Parathyroid adenoma (tissue), 2 donors: ENCODE results near the gene HTR7.
A peak's percentile ranks its signal among the peaks of the same experiment; 100 is the strongest.

Experiments
- H2AFZ ChIP-seq: fragments of 300-600 bp; sonication (generic); one replicate; pipeline ENCODE4 v1.7.0; 2017; ENCODE audit warnings: antibody characterized with exemption, mild to moderate bottlenecking
- H3K27ac ChIP-seq: fragments of 300-600 bp; sonication (generic); one replicate; pipeline ENCODE4 v1.7.0; 2017
- H3K27me3 ChIP-seq: fragments of 300-600 bp; sonication (generic); one replicate; pipeline ENCODE4 v1.7.0; 2017; ENCODE audit warnings: low read length; ENCODE audit not compliant: control insufficient read depth, insufficient read depth
- H3K36me3 ChIP-seq: fragments of 300-600 bp; sonication (generic); one replicate; pipeline ENCODE4 v1.7.0; 2017; ENCODE audit warnings: low read length; ENCODE audit not compliant: control insufficient read depth, insufficient read depth
- H3K4me1 ChIP-seq: fragments of 300-600 bp; sonication (generic); one replicate; pipeline ENCODE4 v1.7.0; 2017; ENCODE audit warnings: control low read depth
- H3K4me2 ChIP-seq: fragments of 300-600 bp; sonication (generic); one replicate; pipeline ENCODE4 v1.7.0; 2017; ENCODE audit warnings: low read length
- H3K4me3 ChIP-seq: fragments of 300-600 bp; sonication (generic); one replicate; pipeline ENCODE4 v1.7.0; 2017; ENCODE audit warnings: low read depth, low read length
- H3K79me2 ChIP-seq: fragments of 300-600 bp; sonication (generic); one replicate; pipeline ENCODE4 v1.7.0; 2017; ENCODE audit warnings: control low read depth
- H3K9ac ChIP-seq: fragments of 300-600 bp; sonication (generic); one replicate; pipeline ENCODE4 v1.7.0; 2017; ENCODE audit warnings: mild to moderate bottlenecking
- H3K9me3 ChIP-seq: fragments of 300-600 bp; sonication (generic); one replicate; pipeline ENCODE4 v1.7.0; 2017; ENCODE audit warnings: low read length; ENCODE audit not compliant: control insufficient read depth
- TF ChIP-seq, protein P1 (sequence below): fragments of 300-600 bp; sonication (generic); IDR thresholded peaks from one replicate; pipeline ENCODE4 v1.7.0; 2017; ENCODE audit warnings: antibody characterized with exemption, mild to moderate bottlenecking
- donor health status: primary hyperparathyroidism.

Gene HTR7

DNA sequence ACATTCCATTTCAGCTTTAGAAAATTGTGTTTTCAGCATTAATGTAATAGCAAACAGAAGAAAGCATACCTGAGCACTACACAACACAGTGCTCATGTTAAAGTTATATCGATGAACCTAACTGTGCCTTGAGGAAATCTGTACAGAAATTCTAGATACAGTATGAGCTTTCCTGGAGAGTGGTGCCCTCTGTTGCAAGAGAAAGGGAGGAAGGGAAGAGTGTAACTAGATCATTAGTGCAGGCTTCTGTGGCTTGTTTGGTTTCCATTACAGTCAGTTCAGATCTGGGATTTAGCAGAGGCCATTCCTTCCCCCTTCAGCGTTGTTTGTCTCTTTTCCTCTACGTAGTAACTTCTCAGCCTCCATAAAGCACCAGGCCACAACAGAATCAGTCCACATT is 139.7 kb downstream of the HTR7 start:
- Histone ChIP-seq H3K4me1 (peaks cover 6% of the 10 kb centered on the region), H3K27me3 (no peaks in the 10 kb centered on the region), H2AFZ (peak overlapping the region; percentile 71), H3K9ac (no peak overlapping the region), H3K4me3 (no peak overlapping the region), H3K36me3 (no peaks in the 10 kb centered on the region), H3K9me3 (no peaks in the 10 kb centered on the region), H3K4me2 (no peak overlapping the region), H3K79me2 (no peaks in the 10 kb centered on the region), H3K27ac (no peak overlapping the region)
- TF ChIP-seq, protein P1, sequence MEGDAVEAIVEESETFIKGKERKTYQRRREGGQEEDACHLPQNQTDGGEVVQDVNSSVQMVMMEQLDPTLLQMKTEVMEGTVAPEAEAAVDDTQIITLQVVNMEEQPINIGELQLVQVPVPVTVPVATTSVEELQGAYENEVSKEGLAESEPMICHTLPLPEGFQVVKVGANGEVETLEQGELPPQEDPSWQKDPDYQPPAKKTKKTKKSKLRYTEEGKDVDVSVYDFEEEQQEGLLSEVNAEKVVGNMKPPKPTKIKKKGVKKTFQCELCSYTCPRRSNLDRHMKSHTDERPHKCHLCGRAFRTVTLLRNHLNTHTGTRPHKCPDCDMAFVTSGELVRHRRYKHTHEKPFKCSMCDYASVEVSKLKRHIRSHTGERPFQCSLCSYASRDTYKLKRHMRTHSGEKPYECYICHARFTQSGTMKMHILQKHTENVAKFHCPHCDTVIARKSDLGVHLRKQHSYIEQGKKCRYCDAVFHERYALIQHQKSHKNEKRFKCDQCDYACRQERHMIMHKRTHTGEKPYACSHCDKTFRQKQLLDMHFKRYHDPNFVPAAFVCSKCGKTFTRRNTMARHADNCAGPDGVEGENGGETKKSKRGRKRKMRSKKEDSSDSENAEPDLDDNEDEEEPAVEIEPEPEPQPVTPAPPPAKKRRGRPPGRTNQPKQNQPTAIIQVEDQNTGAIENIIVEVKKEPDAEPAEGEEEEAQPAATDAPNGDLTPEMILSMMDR = peak; percentile 47

DNA sequence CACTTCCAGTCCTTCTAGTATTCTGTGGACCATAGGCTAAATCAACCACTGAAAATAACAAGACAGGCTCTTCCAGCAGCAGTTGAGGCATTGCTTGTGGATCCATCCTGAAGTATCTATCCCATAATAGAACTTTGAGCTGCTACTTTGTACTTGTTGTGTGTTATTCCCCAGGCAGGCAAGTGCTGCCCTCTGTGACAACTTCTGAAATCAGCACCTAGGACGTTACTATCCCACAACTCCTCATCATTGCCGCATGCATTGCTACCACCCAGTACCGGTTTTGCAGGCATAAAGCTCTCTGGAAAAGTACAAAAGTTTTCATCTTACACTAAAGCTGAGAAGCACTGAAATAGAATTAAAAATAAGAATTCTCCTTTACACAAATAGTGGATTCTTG is 145.3 kb downstream of the HTR7 start:
- no peaks in the 10 kb centered on the region for H3K27me3 ChIP-seq
- H3K36me3 ChIP-seq = no peaks in the 10 kb centered on the region
- TF ChIP-seq, protein P1 = no peak
- no peaks in the 10 kb centered on the region for H3K9me3 ChIP-seq
- peaks cover 2% of the 10 kb centered on the region for H3K4me1 ChIP-seq
- no peak overlapping the region for H3K4me3 ChIP-seq
- H3K79me2 ChIP-seq = no peaks in the 10 kb centered on the region
- H3K9ac ChIP-seq = no peak overlapping the region
- H3K27ac ChIP-seq = no peak overlapping the region
- H3K4me2 ChIP-seq = no peak overlapping the region
- H2AFZ ChIP-seq = peak overlapping the region; percentile 38

DNA sequence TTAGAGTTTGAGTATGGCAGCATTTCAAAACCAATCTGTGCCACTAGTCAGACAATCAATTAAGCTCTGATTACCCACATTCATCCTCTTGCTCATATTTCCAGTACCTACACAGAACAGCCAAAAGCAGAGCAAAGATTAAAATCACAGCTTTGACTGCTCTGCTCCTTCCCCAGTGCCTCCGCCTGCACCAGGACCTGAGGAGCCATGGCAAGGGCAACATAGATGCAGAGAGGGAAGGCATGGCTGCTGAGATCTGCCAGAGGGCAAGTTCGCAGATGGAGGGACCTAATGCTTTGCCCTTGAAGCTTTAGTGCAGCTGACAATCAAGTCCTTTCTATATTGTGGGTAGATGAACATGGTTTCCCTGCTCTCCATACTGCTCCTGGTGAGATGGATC is 148.1 kb downstream of the HTR7 start:
- TF ChIP-seq, protein P1 = no peak
- Histone ChIP-seq H3K9ac (no peak overlapping the region), H3K36me3 (no peaks in the 10 kb centered on the region)

DNA sequence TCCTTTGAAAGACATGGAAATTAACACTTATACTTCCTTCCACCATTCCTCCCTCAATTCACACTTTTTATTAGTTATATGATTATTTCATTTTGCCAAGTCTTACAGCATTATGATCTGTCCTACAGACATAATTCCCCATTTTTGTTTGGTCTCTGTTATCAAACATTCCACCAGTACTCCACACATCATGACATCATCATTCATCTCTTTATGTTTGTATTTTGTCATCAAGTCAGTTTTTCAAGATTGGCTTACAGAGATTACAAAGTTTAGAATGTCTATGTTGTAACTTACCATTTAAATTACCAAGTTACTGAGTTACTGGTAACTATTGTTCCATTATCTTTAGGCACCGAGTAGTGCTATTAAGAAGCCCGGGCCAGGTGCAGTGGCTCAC is 150.2 kb downstream of the HTR7 start:
- Histone ChIP-seq H3K79me2 (no peaks in the 10 kb centered on the region), H3K27me3 (no peaks in the 10 kb centered on the region), H3K9ac (no peak overlapping the region), H3K36me3 (no peaks in the 10 kb centered on the region), H3K9me3 (no peaks in the 10 kb centered on the region), H3K4me1 (peaks cover 6% of the 10 kb centered on the region), H3K4me2 (no peak overlapping the region), H2AFZ (no peak overlapping the region), H3K4me3 (no peak overlapping the region), H3K27ac (no peak overlapping the region)
- TF ChIP-seq, protein P1 = no peak

More for the DNA sequence above, 148.1 kb downstream of the HTR7 start:
- H3K9me3 ChIP-seq = no peaks in the 10 kb centered on the region
- peaks cover 6% of the 10 kb centered on the region for H3K4me1 ChIP-seq
- H2AFZ ChIP-seq = no peak overlapping the region
- no peaks in the 10 kb centered on the region for H3K27me3 ChIP-seq
- no peak overlapping the region for H3K27ac ChIP-seq
- H3K4me3 ChIP-seq = no peak overlapping the region
- H3K79me2 ChIP-seq = no peaks in the 10 kb centered on the region
- H3K4me2 ChIP-seq = no peak overlapping the region

DNA sequence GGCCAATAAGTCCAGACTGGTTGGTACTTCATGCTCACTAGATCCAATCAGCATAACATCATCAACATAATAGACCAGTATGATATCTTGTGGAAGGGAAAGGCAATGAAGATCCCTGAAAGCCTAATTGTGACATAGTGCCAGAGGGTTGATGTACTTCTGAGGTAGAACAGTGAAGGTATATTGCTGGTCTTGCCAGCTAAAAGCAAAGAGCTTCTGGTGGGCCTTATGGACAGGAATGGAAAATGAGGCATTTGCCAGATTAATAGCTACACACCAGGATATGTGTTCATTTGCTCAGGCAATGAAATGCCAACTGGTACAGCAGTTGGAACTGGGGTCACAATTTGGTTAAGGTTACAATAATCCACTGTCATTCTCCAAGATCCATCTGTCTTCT is 156.4 kb downstream of the HTR7 start:
- Histone ChIP-seq H3K4me1 (no peaks in the 10 kb centered on the region), H3K79me2 (no peaks in the 10 kb centered on the region), H3K27ac (no peak overlapping the region), H3K36me3 (no peaks in the 10 kb centered on the region), H3K9me3 (no peaks in the 10 kb centered on the region), H3K4me3 (no peak overlapping the region), H3K4me2 (no peak overlapping the region), H3K27me3 (no peaks in the 10 kb centered on the region), H2AFZ (no peak overlapping the region), H3K9ac (no peak overlapping the region)
- TF ChIP-seq, protein P1 = no peak
